K562 (cell line): Measurements from ENCODE around the gene TCF12. TPM values are rescaled to one million over a fixed set of nuclear protein-coding genes. Genes with fewer than 3 reads are reported as not detected.

ENCODE experiments used
- CCAR2 ChIP-seq: fragments of 200-400 bp; formaldehyde crosslinking; IDR thresholded peaks from 2 replicates; pipeline ENCODE4 v1.6.1; 2017; ENCODE audit warnings: mild to moderate bottlenecking, low read depth, low read length
- ELF1 ChIP-seq: fragments of 200-800 bp; sonication (Bioruptor generic); IDR thresholded peaks from 2 replicates; pipeline ENCODE4 v1.6.1; 2016; ENCODE audit warnings: missing genetic modification characterization, missing compliant biosample characterization
- FOXA3 ChIP-seq, 2 experiments: fragments of 450-650 bp in 1 of 2; sonication (generic) in 1 of 2; formaldehyde crosslinking; IDR thresholded peaks in 1 of 2; conservative IDR thresholded peaks in 1 of 2; 2 replicates each; pipeline versions ENCODE4 v1.4.0 to v1.8.0; 2020 to 2022; ENCODE audit warnings: mild to moderate bottlenecking in 2 of 2, missing genetic modification reagents in 1 of 2
- GABPB2 ChIP-seq: fragments of 250-450 bp; sonication (Bioruptor Pico); conservative IDR thresholded peaks from 2 replicates; pipeline ENCODE4 v1.5.1; 2021; ENCODE audit warnings: mild to moderate bottlenecking
- IRF2 ChIP-seq: sonication (generic); formaldehyde crosslinking; IDR thresholded peaks from 2 replicates; pipeline ENCODE4 v1.8.1; 2022; ENCODE audit warnings: mild to moderate bottlenecking, missing genetic modification reagents
- NCOR1 ChIP-seq: fragments of 450-650 bp; IDR thresholded peaks from 2 replicates; pipeline ENCODE4 v1.6.1; 2016; ENCODE audit warnings: mild to moderate bottlenecking, moderate library complexity
- NELFE ChIP-seq: IDR thresholded peaks from 2 replicates; pipeline ENCODE4 v1.6.1; 2011; ENCODE audit warnings: mild to moderate bottlenecking; ENCODE audit not compliant: insufficient read depth, insufficient read length
- NR3C1 ChIP-seq: sonication (generic); formaldehyde crosslinking; IDR thresholded peaks from 2 replicates; pipeline ENCODE4 v1.8.1; 2022; ENCODE audit warnings: missing genetic modification reagents
- PHB ChIP-seq: fragments of 250-450 bp; sonication (Bioruptor Pico); IDR thresholded peaks from 2 replicates; pipeline ENCODE4 v1.5.0; 2021
- POLR2H ChIP-seq: IDR thresholded peaks from 2 replicates; pipeline ENCODE4 v1.6.1; 2016; ENCODE audit warnings: missing genetic modification characterization, low read depth, mild to moderate bottlenecking, control low read depth, missing compliant biosample characterization, moderate library complexity
- SMC3 ChIP-seq: conservative IDR thresholded peaks from 2 replicates; pipeline ENCODE4 v1.6.1; 2011; ENCODE audit warnings: low read depth, low read length, improper control_type of control experiment; ENCODE audit not compliant: insufficient read depth
- XRCC4 ChIP-seq: IDR thresholded peaks from one replicate; pipeline ENCODE4 v1.6.1; 2011; ENCODE audit not compliant: insufficient read depth, insufficient read length; ENCODE audit errors: extremely low read depth
- ZBTB7A ChIP-seq: IDR thresholded peaks from 2 replicates; pipeline ENCODE4 v1.6.1; 2011; ENCODE audit warnings: low read depth, mild to moderate bottlenecking, low read length, moderate library complexity, borderline replicate concordance; ENCODE audit not compliant: control insufficient read depth
- ZNF121 ChIP-seq: sonication (generic); formaldehyde crosslinking; conservative IDR thresholded peaks from 2 replicates; pipeline ENCODE4 v1.8.0; 2022; ENCODE audit warnings: missing genetic modification reagents
- ZNF143 ChIP-seq: sonication (generic); formaldehyde crosslinking; IDR thresholded peaks from 2 replicates; pipeline ENCODE4 v1.9.0; 2022; ENCODE audit warnings: mild to moderate bottlenecking, missing genetic modification reagents
- ZNF239 ChIP-seq: fragments of 250-450 bp; sonication (Bioruptor Pico); IDR thresholded peaks from 2 replicates; pipeline ENCODE4 v1.4.0; 2020; ENCODE audit warnings: mild to moderate bottlenecking
- ZZZ3 ChIP-seq: fragments of 450-650 bp; IDR thresholded peaks from 2 replicates; pipeline ENCODE4 v1.6.1; 2016; ENCODE audit warnings: antibody characterized with exemption, mild to moderate bottlenecking, moderate library complexity
- polyA plus RNA-seq, 8 experiments: library from polyadenylated mRNA; depleted of rRNA in 4 of 8; stranded (reverse) in 5 of 8; unstranded in 3 of 8; fragments of >200 nt; fragmentation: Nextera tagmentation in 2 of 8; fragmentation: Illumina TruSeq in 1 of 8; extraction: Ambion mirVana in 2 of 8; extraction: Trizol in 1 of 8; gene quantifications; 2 replicates each; pipeline versions ENCODE4 v1.2.1 to v1.2.3, GENCODE V29; 2011 to 2014; ENCODE audit warnings: inconsistent platforms in 1 of 8, missing spikeins in 1 of 8
- total RNA-seq, 7 experiments: library from RNA; depleted of rRNA in 6 of 7; stranded (reverse); fragments of >200 nt in 6 of 7; fragmentation: Illumina TruSeq in 2 of 7; extraction: Trizol in 2 of 7; gene quantifications; 2 replicates each; pipeline versions ENCODE4 v1.2.1 to v1.2.3, GENCODE V29; 2011 to 2021; ENCODE audit warnings: low replicate concordance in 1 of 7
- TF ChIP-seq, protein P1 (sequence below): fragments of 450-650 bp; formaldehyde crosslinking; IDR thresholded peaks from 2 replicates; pipeline ENCODE4 v1.4.0; 2020; ENCODE audit warnings: mild to moderate bottlenecking, moderate library complexity
- TF ChIP-seq, protein P2 (sequence below): sonication (generic); formaldehyde crosslinking; IDR thresholded peaks from 2 replicates; pipeline ENCODE4 v1.9.0; 2022; ENCODE audit warnings: mild to moderate bottlenecking, missing genetic modification reagents
- TF ChIP-seq, protein P3 (sequence below): sonication (generic); formaldehyde crosslinking; IDR thresholded peaks from 2 replicates; pipeline ENCODE4 v1.8.0; 2022; ENCODE audit warnings: missing genetic modification reagents, mild to moderate bottlenecking, moderate library complexity, borderline replicate concordance
- TF ChIP-seq, protein P4 (sequence below): fragments of 250-450 bp; sonication (Bioruptor Pico); IDR thresholded peaks from 2 replicates; pipeline ENCODE4 v1.5.0; 2020; ENCODE audit warnings: mild to moderate bottlenecking
- TF ChIP-seq, protein P5 (sequence below): sonication (generic); formaldehyde crosslinking; IDR thresholded peaks from 2 replicates; pipeline ENCODE4 v1.8.1; 2023; ENCODE audit warnings: mild to moderate bottlenecking, missing genetic modification reagents

The TCF12 gene
- total and polyA plus RNA-seq, 9 of the 15 experiments (the other 6 are each of a cell fraction or from before 2014, with no cell fraction given): 10.5 to 132 (median 52.9) TPM

DNA sequence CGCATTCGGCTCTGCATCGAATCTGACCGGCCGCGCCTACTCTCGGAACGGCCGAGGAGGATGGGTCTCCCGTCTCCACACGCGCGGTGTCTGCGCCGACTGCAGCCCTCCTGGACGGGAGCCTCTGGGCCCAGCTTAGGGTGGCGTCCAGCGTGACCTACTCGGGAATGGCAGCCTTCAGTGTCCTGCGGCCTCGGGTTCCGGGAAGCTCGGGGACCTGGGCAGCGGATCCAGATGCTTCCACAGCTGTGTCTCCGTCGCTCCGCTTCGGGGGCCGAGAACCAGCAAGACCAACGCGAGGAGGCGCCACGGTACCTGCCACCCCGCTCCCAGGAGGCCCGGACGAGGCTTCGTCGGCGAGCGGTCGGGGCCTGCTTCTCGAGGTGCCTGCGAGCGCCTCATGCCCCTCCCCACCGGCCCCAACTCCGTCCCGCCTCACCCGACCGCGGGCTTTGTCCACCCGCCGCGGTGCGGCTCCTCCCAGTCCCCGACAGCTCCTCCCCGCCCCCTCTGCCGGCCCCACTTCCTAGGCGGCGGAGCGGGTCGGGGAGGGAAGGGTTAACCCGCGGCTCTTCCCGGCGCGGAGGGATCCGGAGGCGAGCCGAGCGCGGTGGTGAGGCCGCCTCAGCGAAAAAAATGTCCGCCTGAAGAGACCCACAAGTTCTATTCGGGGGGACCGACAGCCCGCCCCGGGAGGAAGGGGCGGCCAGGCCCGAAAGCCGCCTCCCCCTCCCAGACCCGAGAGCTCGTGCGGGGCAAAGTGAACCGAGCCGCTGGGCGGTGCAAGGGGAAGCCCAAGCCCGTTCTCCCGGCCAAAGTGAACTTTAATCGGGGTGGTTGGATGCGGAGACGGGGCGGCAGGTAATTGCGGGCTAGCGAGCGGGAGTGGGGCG is at the start of gene TCF12 (continued):
- TF ChIP-seq PHB (CRISPR knock-in tag) (no peak), ZZZ3 (no peak), POLR2H (tag) (peak; percentile 79), NELFE (no peak), ELF1 (tag) (peak; percentile 91), NR3C1 (CRISPR knock-in tag) (peak; percentile 94), ZNF121 (CRISPR knock-in tag) (no peak), FOXA3 (CRISPR knock-in tag; conservative IDR thresholded peaks at IDR 0.05 in 1 of 2, IDR thresholded peaks at IDR 0.05 in 1 of 2) (no peak), GABPB2 (CRISPR knock-in tag) (no peak), CCAR2 (no peak), SMC3 (0 out of 2 replicates have a peak, but pooled peaks have one; percentile 6), NCOR1 (peak; percentile 66), ZBTB7A (peak; percentile 73; the same call in 1 of the 2 replicates), ZNF143 (CRISPR knock-in tag) (no peak), XRCC4 (no peak), ZNF239 (CRISPR knock-in tag) (no peak; the same call in 1 of the 2 replicates), IRF2 (CRISPR knock-in tag) (no peak)
- TF ChIP-seq, protein P1, sequence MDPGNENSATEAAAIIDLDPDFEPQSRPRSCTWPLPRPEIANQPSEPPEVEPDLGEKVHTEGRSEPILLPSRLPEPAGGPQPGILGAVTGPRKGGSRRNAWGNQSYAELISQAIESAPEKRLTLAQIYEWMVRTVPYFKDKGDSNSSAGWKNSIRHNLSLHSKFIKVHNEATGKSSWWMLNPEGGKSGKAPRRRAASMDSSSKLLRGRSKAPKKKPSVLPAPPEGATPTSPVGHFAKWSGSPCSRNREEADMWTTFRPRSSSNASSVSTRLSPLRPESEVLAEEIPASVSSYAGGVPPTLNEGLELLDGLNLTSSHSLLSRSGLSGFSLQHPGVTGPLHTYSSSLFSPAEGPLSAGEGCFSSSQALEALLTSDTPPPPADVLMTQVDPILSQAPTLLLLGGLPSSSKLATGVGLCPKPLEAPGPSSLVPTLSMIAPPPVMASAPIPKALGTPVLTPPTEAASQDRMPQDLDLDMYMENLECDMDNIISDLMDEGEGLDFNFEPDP (CRISPR knock-in tag): no peak
- TF ChIP-seq, protein P2, sequence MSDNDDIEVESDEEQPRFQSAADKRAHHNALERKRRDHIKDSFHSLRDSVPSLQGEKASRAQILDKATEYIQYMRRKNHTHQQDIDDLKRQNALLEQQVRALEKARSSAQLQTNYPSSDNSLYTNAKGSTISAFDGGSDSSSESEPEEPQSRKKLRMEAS (CRISPR knock-in tag): peak; percentile 94
- TF ChIP-seq, protein P3, sequence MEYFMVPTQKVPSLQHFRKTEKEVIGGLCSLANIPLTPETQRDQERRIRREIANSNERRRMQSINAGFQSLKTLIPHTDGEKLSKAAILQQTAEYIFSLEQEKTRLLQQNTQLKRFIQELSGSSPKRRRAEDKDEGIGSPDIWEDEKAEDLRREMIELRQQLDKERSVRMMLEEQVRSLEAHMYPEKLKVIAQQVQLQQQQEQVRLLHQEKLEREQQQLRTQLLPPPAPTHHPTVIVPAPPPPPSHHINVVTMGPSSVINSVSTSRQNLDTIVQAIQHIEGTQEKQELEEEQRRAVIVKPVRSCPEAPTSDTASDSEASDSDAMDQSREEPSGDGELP (CRISPR knock-in tag): peak; percentile 92
- TF ChIP-seq, protein P4, sequence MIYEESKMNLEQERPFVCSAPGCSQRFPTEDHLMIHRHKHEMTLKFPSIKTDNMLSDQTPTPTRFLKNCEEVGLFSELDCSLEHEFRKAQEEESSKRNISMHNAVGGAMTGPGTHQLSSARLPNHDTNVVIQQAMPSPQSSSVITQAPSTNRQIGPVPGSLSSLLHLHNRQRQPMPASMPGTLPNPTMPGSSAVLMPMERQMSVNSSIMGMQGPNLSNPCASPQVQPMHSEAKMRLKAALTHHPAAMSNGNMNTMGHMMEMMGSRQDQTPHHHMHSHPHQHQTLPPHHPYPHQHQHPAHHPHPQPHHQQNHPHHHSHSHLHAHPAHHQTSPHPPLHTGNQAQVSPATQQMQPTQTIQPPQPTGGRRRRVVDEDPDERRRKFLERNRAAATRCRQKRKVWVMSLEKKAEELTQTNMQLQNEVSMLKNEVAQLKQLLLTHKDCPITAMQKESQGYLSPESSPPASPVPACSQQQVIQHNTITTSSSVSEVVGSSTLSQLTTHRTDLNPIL (CRISPR knock-in tag): no peak
- TF ChIP-seq, protein P5, sequence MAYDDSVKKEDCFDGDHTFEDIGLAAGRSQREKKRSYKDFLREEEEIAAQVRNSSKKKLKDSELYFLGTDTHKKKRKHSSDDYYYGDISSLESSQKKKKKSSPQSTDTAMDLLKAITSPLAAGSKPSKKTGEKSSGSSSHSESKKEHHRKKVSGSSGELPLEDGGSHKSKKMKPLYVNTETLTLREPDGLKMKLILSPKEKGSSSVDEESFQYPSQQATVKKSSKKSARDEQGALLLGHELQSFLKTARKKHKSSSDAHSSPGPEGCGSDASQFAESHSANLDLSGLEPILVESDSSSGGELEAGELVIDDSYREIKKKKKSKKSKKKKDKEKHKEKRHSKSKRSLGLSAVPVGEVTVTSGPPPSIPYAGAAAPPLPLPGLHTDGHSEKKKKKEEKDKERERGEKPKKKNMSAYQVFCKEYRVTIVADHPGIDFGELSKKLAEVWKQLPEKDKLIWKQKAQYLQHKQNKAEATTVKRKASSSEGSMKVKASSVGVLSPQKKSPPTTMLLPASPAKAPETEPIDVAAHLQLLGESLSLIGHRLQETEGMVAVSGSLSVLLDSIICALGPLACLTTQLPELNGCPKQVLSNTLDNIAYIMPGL (CRISPR knock-in tag): peak; percentile 89
